Measurements from ENCODE around the gene APOO. TPM values are rescaled to one million over a fixed set of nuclear protein-coding genes. Genes with fewer than 3 reads are reported as not detected.
A peak's percentile ranks its signal among the peaks of the same experiment; 100 is the strongest.

The APOO gene
- total RNA-seq, 2 donors from 2014 or later = 7.5 to 9.9 TPM

DNA sequence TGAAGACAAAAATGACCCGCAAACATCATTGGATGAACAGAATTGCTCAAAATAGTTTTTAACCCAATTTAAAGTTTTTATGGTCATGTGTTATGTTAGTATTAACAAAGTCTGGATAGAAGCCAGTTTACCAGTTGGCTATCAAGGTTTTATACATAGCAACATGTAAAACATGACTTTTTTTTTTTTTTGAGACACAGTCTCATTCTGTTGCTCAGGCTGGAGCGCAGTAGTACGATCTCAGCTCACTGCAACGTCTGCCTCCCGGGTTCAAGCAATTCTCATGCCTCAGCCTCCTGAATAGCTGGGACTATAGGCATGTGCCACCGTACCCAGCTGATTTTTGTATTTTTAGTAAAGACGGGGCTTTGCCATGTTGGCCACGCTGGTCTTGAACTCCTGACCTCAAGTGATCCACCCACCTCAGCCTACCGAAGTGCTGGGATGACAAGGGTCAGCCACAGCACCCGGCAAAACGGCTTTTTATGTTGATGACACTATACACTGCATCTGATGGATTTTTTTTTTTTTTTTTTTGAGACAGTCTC is 121.4 kb downstream of the APOO start:
- intact Hi-C loops (cut with DNase I) = no loop called here

GRCh38 chrX:23785580-23785979 is 122.2 kb downstream of the APOO start:
- Histone ChIP-seq H3K4me1 (no peaks in the 10 kb centered on the region), H3K9me3 (no peaks in the 10 kb centered on the region), H3K27me3 (no peaks in the 10 kb centered on the region), H3K27ac (peak overlapping the region in 2 of 4 donors; percentile 90 to 93), H3K4me3 (no peak overlapping the region), H3K36me3 (replicated peaks in 1 of 2; ENCODE audit: insufficient read depth in 1 of 2, low read depth in 2 of 2) (no peaks in the 10 kb centered on the region)
- no peak for TF ChIP-seq POLR2A (IDR thresholded peaks at IDR 0.05)
- TF ChIP-seq, protein P1, sequence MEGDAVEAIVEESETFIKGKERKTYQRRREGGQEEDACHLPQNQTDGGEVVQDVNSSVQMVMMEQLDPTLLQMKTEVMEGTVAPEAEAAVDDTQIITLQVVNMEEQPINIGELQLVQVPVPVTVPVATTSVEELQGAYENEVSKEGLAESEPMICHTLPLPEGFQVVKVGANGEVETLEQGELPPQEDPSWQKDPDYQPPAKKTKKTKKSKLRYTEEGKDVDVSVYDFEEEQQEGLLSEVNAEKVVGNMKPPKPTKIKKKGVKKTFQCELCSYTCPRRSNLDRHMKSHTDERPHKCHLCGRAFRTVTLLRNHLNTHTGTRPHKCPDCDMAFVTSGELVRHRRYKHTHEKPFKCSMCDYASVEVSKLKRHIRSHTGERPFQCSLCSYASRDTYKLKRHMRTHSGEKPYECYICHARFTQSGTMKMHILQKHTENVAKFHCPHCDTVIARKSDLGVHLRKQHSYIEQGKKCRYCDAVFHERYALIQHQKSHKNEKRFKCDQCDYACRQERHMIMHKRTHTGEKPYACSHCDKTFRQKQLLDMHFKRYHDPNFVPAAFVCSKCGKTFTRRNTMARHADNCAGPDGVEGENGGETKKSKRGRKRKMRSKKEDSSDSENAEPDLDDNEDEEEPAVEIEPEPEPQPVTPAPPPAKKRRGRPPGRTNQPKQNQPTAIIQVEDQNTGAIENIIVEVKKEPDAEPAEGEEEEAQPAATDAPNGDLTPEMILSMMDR (IDR thresholded peaks at IDR 0.05) = no peak
- ATAC-seq (no peak), DNase-seq (no peak)
- intact Hi-C loops (cut with DNase I) = no loop called here
- 50 to 78% methylated on average over 2 of the region's 2 CpGs for WGBS, 2 donors

More for the DNA sequence above, 121.4 kb downstream of the APOO start:
- no peaks in the 10 kb centered on the region for H3K4me1 ChIP-seq
- ATAC-seq (no peak), DNase-seq (peak in 1 of 4 donors; percentile 17)
- 54 to 59% methylated on average over 6 to 10 of the region's 11 CpGs for WGBS, 2 donors
- H3K27ac ChIP-seq = peak overlapping the region in 3 of 4 donors; percentile 6 to 93 (median 16)
- H3K4me3 ChIP-seq = no peak overlapping the region
- H3K27me3 ChIP-seq = no peaks in the 10 kb centered on the region
- H3K36me3 ChIP-seq (replicated peaks in 1 of 2; ENCODE audit: insufficient read depth in 1 of 2, low read depth in 2 of 2) = no peaks in the 10 kb centered on the region
- TF ChIP-seq, protein P1 (IDR thresholded peaks at IDR 0.05) = no peak
- TF ChIP-seq POLR2A (IDR thresholded peaks at IDR 0.05) = peak in 1 of 3 donors; percentile 45
- H3K9me3 ChIP-seq = no peaks in the 10 kb centered on the region

GRCh38 chrX:23784470-23785331 is 123.0 kb downstream of the APOO start:
- no peak for ATAC-seq
- DNase-seq = peak in 2 of 4 donors; percentile 25 to 34
- no peaks in the 10 kb centered on the region for H3K36me3 ChIP-seq (replicated peaks in 1 of 2; ENCODE audit: insufficient read depth in 1 of 2, low read depth in 2 of 2)
- H3K9me3 ChIP-seq = no peaks in the 10 kb centered on the region
- peak overlapping the region; percentile 3 to 93 (median 92) for H3K27ac ChIP-seq
- intact Hi-C loops (cut with DNase I) = no loop called here
- no peak overlapping the region for H3K4me3 ChIP-seq
- H3K27me3 ChIP-seq = no peaks in the 10 kb centered on the region
- H3K4me1 ChIP-seq = no peaks in the 10 kb centered on the region
- TF ChIP-seq, protein P1 (IDR thresholded peaks at IDR 0.05) = no peak
- TF ChIP-seq POLR2A (IDR thresholded peaks at IDR 0.05) = peak in 2 of 3 donors; percentile 30 to 55
- WGBS, 2 donors = 26 to 28% methylated on average over 6 to 8 of the region's 8 CpGs

GRCh38 chrX:23783589-23784469 is 123.9 kb downstream of the APOO start:
- no peak for ATAC-seq

More at GRCh38 chrX:23783589-23784469, 123.9 kb downstream of the APOO start:
- Histone ChIP-seq H3K36me3 (replicated peaks in 1 of 2; ENCODE audit: insufficient read depth in 1 of 2, low read depth in 2 of 2) (no peaks in the 10 kb centered on the region), H3K9me3 (no peaks in the 10 kb centered on the region), H3K27me3 (no peaks in the 10 kb centered on the region), H3K4me3 (peak overlapping the region; percentile 48 to 53), H3K4me1 (no peaks in the 10 kb centered on the region), H3K27ac (peak overlapping the region; percentile 79 to 93 (median 92))
- 9 to 14% methylated on average over 14 to 21 of the region's 21 CpGs for WGBS, 2 donors
- intact Hi-C loops (cut with DNase I) = no loop called here
- TF ChIP-seq, protein P1 (IDR thresholded peaks at IDR 0.05) = no peak
- no peak for TF ChIP-seq POLR2A (IDR thresholded peaks at IDR 0.05)
- peak in 1 of 4 donors; percentile 15 for DNase-seq

Other genes starting within 250 kb of the APOO start
- gene PRDX4, start 240.4 kb downstream of the APOO start, total RNA-seq = 100 to 1,000 TPM; 282 to 409 TPM
- gene ACOT9, start 164.7 kb downstream of the APOO start, total RNA-seq = 10 to 100 TPM in 1 of 2 donors, 1 to 10 TPM in 1; 6.3 to 17.9 TPM
- 100 to 1,000 TPM; 483 to 493 TPM for gene SAT1, start 124.8 kb downstream of the APOO start, total RNA-seq
- under 1 TPM in 1 of 2 donors, not detected in 1; 0.26 TPM for gene CXorf58, start 68 bp upstream of the APOO start, total RNA-seq
- gene KLHL15, start 119.2 kb upstream of the APOO start, total RNA-seq = 1 to 10 TPM; 4.7 to 7.6 TPM
- 100 to 1,000 TPM in 1 of 2 donors, 10 to 100 TPM in 1; 49.1 to 105 TPM for gene EIF2S3, start 147.0 kb upstream of the APOO start, total RNA-seq
- 10 to 100 TPM; 23.4 to 28.3 TPM for gene ZFX, start 241.8 kb upstream of the APOO start, total RNA-seq